ENCODE data around the gene ANKS6.

ANKS6 gene

GRCh38 chr9:98770717-98771116 is 25.6 kb downstream of the ANKS6 start:
- no peak for DNase-seq

GRCh38 chr9:98768344-98768743 is 28.0 kb downstream of the ANKS6 start:
- DNase-seq: no peak

DNA sequence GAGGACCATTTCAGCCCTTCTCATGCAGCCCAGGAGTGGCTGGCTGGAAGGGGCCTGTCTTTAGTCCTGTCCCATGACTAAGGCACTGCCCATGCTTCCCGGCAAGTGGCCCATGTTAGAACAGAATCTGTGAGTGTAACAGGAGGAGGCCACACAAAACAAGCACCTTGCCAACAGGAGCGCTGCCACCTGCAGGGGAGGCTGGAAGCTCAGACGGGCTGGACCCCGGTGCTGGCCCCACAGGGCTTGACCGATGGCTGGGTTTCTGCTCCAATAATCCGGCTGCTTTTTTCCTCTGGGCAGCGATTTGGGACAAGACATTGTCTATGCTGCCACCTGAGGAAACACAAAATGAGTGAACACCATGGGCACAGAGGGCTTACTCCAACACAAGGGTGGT is 28.4 kb downstream of the ANKS6 start:
- no peak for DNase-seq

GRCh38 chr9:98767196-98767595 is 29.2 kb downstream of the ANKS6 start:
- DNase-seq: no peak

DNA sequence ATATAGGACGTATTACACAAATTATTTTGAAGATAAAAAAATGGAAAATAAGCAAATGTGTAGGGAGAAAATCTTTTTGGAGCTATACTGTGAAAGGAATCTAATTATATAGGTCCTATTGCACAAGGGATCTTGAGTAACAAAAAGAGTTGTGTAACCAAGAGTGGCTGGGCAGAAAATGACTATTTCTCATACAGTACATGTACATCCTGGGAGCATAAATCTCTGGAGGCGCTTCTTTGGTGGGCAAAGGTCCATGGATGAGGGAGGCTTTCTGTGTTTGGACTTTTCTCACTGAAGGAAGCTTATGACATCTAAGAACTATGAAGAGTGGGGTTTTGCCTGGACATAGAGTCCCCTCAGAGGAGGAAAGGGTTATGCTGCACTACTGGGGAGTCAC is 29.8 kb downstream of the ANKS6 start:
- DNase-seq: no peak

DNA sequence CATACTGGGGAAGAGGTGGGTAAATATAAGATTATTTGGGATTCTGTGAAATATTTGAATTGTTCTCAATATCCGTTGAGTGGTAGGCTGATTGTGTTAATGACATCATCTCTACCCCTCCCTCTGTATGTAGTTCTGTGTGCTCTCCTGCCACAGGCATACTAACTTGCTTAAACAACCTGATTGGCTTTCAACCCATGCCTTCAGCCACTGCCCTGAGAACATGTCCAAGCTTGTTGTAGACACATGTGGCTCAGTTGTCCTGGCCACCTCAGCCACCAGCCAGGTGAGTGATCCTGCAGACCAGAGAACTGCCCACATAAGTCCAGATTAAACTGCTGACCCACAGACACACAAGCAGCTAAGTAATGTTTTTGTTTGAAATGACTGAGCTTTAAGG is 31.1 kb downstream of the ANKS6 start:
- DNase-seq: no peak

- no peak for DNase-seq
These were observed 32.2 kb downstream of the ANKS6 start for GRCh38 chr9:98763986-98764745.

GRCh38 chr9:98760231-98760630 is 36.1 kb downstream of the ANKS6 start:
- no peak for DNase-seq

DNA sequence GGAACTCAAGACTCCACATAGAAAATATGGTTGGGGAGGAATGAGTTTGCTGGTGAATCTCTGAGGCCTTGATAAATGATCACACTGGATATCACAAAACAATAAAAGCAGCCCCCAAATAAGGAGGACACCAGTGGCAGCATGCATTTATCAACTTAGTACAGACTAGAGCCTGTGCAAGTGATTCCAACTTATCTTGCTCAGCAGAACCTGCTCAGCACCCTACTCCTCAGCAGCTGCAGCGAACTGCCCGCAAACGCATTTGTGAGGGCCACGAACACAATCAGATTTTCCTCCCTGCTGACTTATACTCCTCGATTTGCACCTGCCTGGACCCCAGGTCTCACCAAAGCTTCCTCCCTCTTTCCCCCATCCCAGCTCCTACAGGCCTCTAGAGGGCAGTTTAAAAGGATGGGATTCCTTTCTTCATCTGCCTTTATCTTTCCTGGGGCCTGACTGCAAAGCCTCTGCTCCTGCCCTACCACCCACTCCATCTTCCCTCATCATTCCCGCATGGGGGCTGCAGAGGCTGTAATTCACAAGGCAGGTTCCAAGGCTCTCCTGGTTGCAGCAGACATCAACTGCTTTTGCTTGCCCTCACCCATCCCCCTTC is 41.2 kb downstream of the ANKS6 start:
- DNase-seq: no peak

- no peak for DNase-seq
These were observed 45.1 kb downstream of the ANKS6 start for GRCh38 chr9:98751210-98751609.

- no peak for DNase-seq
These were observed 45.8 kb downstream of the ANKS6 start for GRCh38 chr9:98750364-98751060.

DNA sequence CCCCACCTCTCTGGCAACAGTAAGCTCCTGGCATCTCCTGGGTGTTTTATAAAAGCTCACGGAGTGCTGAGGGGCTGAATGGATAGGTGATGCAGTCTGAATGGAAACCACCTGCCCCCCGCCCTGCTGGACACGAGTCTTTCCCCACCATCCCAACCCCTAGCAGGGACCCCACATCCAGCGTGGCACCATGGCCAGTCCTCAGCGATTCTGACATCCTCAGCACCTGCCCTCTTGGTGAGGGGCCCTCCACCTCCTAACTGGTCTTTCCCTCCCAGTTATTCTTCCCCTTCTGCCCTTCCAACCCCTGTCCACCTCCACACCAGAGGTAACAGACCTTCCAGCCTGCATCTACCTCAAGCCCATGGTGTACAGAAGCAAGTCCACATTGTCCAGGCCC is 48.9 kb downstream of the ANKS6 start:
- no peak for DNase-seq

- no peak for DNase-seq
These were observed 50.9 kb downstream of the ANKS6 start for GRCh38 chr9:98745470-98745869.

- no peak for DNase-seq
These were observed 52.3 kb downstream of the ANKS6 start for GRCh38 chr9:98743818-98744611.

GRCh38 chr9:98743329-98743728 is 53.0 kb downstream of the ANKS6 start:
- no peak for DNase-seq

DNA sequence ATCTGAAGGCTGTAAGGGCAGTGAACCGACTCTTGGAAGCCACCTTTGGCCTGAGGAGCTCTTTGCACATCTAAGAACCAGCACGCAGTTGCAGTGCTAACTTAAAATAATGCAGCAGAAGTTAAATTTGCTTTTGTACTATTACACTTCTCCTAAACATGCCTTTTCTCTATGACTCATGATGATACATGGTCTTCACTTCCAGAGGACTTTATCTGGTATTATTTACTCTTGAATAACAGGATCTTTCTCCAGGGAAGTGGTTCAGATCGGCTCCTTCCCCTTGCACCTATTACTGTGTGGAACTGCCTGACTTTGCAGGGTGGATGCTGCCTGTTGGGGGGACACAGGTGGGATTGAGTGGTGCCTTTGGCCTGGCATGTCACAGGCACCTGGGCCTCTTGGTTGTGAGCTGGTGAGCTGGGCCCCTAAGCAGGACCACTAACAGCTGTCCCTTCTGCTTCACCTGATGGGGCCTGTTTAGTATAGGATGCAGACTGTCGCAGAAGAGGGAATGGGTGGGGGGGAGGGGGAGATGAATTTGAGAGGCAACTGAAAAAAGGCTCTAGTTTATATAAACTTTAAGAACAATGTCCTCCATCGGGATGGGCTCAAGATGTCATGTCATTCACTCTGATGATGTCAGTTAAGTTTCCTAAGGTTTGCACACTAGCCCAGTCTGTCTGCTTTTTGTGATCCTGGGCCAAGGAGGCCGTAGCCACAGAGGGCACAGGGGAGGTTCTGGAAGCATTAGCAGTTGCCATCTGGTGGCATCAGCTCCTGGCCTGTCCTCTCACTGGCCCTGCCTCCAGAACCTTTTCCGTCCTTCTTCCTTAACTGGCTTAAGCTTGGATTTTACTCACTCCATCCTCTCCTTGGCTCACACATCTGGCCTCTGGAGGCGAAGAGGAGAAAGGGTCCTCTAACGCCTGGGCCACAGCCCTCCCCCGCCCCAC is 53.8 kb downstream of the ANKS6 start:
- no peak for DNase-seq

DNA sequence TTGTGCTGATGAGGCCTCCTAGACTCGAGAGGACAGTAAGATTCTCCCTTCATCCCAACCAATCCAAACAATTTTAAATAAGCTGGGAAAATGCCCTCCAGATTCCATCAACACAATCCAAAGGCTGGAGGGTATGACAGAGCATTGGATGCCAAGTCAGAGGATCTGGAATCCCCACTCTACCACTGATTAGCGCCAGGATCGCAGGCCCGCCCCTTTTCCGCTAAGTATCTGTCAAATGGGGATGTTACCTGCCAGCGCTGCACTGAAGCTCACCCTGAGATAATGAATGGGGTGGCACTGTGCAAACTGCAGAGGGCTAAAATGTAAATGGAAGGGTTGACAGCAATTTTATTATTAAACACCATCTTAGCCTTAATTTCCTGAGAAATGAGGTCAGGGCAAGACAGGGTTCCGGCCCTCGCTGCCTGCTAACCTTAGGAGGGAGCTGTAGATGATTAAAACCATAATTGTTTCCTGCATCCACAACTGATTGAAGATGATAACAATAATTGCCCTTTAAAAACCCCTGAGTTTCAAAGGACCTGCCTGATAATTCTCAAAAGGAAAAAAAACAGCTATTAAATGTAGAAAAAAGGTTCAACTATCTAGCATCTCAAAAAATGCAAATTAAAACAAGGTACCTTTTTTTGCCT is 56.0 kb downstream of the ANKS6 start:
- no peak for DNase-seq

DNA sequence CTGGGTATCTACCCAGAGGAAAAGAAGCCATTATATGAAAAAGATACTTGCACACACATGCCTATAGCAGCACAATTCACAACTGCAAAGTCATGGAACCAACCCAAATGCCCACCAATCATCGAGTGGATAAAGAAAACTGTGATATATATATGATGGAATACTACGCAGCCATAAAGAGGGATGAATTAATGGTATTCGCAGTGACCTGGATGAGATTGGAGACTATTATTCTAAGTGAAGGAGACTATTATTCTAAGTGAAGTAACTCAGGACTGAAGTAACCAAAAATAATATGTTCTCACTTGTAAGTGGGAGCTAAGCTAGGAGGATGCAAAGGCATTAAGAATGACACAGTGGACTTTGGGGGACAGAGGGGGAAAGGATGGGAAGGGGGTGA is 57.6 kb downstream of the ANKS6 start:
- DNase-seq: no peak

DNA sequence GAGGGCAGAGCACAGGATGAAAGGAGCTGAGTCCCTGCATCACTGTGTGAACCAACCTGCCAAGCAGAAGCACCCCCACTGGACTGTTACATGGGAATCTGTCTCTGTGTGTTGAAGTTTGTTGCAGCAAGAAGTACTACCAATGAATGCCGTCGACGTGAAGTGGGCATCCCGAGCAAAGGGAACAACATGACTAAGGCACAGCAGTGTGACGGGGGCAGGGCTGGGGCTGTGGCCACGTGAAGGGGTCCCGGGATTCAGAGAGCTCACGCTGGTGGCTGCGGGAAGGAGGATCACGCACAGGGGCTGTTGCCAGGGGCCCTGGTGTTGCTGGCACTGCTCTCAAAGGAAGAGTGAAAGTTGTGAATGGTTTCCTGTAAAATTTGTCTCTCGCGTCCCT is 60.1 kb downstream of the ANKS6 start:
- no peak for DNase-seq

- no peak for DNase-seq
These were observed 63.6 kb downstream of the ANKS6 start for GRCh38 chr9:98732801-98733200.

- DNase-seq: no peak
These were observed 64.3 kb downstream of the ANKS6 start for GRCh38 chr9:98732091-98732490.

GRCh38 chr9:98730871-98731270 is 65.5 kb downstream of the ANKS6 start:
- DNase-seq: no peak
